Endodermal cell (in vitro differentiated cells): ENCODE results near the gene PTGER3. TPM values are rescaled to one million over a fixed set of nuclear protein-coding genes. Genes with fewer than 3 reads are reported as not detected.

ENCODE experiments used
- DNase-seq: peaks from one replicate; pipeline ENCODE4 v3.0.0-alpha.2; 2017
- H3K27ac ChIP-seq: 2 replicates; pipeline ENCODE4 v1.5.1; 2013; ENCODE audit warnings: mild to moderate bottlenecking, low read depth, low read length, moderate library complexity
- H3K27me3 ChIP-seq: 2 replicates; pipeline ENCODE4 v1.6.1; 2013; ENCODE audit warnings: mild to moderate bottlenecking, low read length, moderate library complexity; ENCODE audit not compliant: insufficient read depth, control insufficient read depth, poor library complexity, severe bottlenecking
- H3K36me3 ChIP-seq: 2 replicates; pipeline ENCODE4 v1.7.0; 2013; ENCODE audit warnings: mild to moderate bottlenecking, low read length, moderate library complexity; ENCODE audit not compliant: control insufficient read depth, insufficient read depth
- H3K4me1 ChIP-seq: one replicate; pipeline ENCODE4 v1.7.0; 2013; ENCODE audit warnings: low read length; ENCODE audit not compliant: control insufficient read depth, insufficient read depth
- H3K4me3 ChIP-seq: 2 replicates; pipeline ENCODE4 v1.5.1; 2013; ENCODE audit warnings: mild to moderate bottlenecking, low read length, moderate library complexity
- H3K9ac ChIP-seq: 2 replicates; pipeline ENCODE4 v1.6.1; 2013; ENCODE audit warnings: mild to moderate bottlenecking, low read length, moderate library complexity; ENCODE audit not compliant: poor library complexity, severe bottlenecking; ENCODE audit errors: extremely low read depth
- H3K9me3 ChIP-seq: 2 replicates; pipeline ENCODE4 v1.6.1; 2013; ENCODE audit warnings: mild to moderate bottlenecking, low read length, moderate library complexity; ENCODE audit not compliant: control insufficient read depth
- H3K27ac Mint-ChIP-seq: 2 replicates; pipeline ENCODE4 v1.8.0; 2020; ENCODE audit warnings: mixed read lengths
- H3K27me3 Mint-ChIP-seq: 2 replicates; pipeline ENCODE4 v1.8.0; 2021; ENCODE audit warnings: mild to moderate bottlenecking, mixed read lengths; ENCODE audit not compliant: insufficient read depth
- H3K36me3 Mint-ChIP-seq: 2 replicates; pipeline ENCODE4 v1.8.0; 2020; ENCODE audit warnings: low read depth, mixed read lengths
- H3K4me1 Mint-ChIP-seq: 2 replicates; pipeline ENCODE4 v1.8.0; 2020; ENCODE audit warnings: mixed read lengths
- H3K4me3 Mint-ChIP-seq: 2 replicates; pipeline ENCODE4 v1.8.0; 2020; ENCODE audit warnings: mild to moderate bottlenecking, moderate library complexity, mixed read lengths
- H3K9me3 Mint-ChIP-seq: 2 replicates; pipeline ENCODE4 v1.8.0; 2020; ENCODE audit warnings: mild to moderate bottlenecking, mixed read lengths
- WGBS, 2 experiments: methylation state at CpG; one replicate each; pipeline versions ENCODE4 v1.1.5 to v1.1.7; 2013; ENCODE audit warnings: missing lambda C conversion rate in 2 of 2, mixed read lengths in 1 of 2; ENCODE audit not compliant: insufficient coverage in 1 of 2, insufficient read length in 1 of 2; 5-methylcytosine and 5-hydroxymethylcytosine counted together
- total RNA-seq, 2 donors: library from RNA; stranded (reverse); fragmentation: NEBNext Ultra II Directional in 1 of 2; extraction: Animal tissue kit (Norgen Biotek cat#: 25700) in 1 of 2; gene quantifications; 2 replicates in 1 of 2; 3 replicates in 1 of 2; pipeline ENCODE4 v1.2.1, GENCODE V29; 2021
- TF ChIP-seq, protein P1 (sequence below): fragments of 200-600 bp; sonication (generic); conservative IDR thresholded peaks from 2 replicates; pipeline ENCODE4 v1.5.0; 2021; ENCODE audit warnings: antibody characterized with exemption, mild to moderate bottlenecking

Gene PTGER3
- total RNA-seq, 2 donors from 2014 or later, result 0.13 to 0.18 TPM

DNA sequence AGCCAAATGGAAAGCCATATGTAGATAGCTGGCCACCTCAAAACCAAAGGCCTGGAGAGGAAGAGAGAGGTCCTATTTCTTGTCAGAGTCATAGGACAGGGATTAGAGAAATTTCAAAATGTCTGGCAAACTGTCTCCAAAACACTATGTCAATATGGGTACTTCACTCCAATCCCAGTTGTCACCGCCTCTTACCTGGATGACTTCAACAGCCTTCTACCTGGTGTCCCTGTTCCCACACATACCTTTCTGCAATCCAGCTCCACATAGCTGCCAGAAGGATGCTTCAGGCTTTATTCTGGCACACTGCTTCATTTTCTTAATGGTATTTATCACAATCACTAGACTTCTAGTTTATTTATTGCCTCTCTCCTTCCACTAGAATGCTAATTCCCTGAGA, 14.5 kb downstream of the PTGER3 start:
- whole genome bisulfite sequencing, 2 experiments, result 90 to 100% methylated on average over 1 of the region's 1 CpG
- TF ChIP-seq, protein P1, sequence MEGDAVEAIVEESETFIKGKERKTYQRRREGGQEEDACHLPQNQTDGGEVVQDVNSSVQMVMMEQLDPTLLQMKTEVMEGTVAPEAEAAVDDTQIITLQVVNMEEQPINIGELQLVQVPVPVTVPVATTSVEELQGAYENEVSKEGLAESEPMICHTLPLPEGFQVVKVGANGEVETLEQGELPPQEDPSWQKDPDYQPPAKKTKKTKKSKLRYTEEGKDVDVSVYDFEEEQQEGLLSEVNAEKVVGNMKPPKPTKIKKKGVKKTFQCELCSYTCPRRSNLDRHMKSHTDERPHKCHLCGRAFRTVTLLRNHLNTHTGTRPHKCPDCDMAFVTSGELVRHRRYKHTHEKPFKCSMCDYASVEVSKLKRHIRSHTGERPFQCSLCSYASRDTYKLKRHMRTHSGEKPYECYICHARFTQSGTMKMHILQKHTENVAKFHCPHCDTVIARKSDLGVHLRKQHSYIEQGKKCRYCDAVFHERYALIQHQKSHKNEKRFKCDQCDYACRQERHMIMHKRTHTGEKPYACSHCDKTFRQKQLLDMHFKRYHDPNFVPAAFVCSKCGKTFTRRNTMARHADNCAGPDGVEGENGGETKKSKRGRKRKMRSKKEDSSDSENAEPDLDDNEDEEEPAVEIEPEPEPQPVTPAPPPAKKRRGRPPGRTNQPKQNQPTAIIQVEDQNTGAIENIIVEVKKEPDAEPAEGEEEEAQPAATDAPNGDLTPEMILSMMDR, result no peak
- Mint-ChIP-seq H3K27ac (no peak overlapping the region), H3K9me3 (no peaks in the 10 kb centered on the region), H3K27me3 (peaks cover 2% of the 10 kb centered on the region), H3K4me1 (no peaks in the 10 kb centered on the region), H3K36me3 (no peaks in the 10 kb centered on the region), H3K4me3 (no peak overlapping the region)
- Histone ChIP-seq H3K27me3 (no peaks in the 10 kb centered on the region), H3K36me3 (no peaks in the 10 kb centered on the region), H3K4me1 (no peaks in the 10 kb centered on the region), H3K9ac (no peak overlapping the region), H3K9me3 (no peaks in the 10 kb centered on the region), H3K27ac (no peak overlapping the region), H3K4me3 (no peak overlapping the region)
- no peak for DNase-seq

DNA sequence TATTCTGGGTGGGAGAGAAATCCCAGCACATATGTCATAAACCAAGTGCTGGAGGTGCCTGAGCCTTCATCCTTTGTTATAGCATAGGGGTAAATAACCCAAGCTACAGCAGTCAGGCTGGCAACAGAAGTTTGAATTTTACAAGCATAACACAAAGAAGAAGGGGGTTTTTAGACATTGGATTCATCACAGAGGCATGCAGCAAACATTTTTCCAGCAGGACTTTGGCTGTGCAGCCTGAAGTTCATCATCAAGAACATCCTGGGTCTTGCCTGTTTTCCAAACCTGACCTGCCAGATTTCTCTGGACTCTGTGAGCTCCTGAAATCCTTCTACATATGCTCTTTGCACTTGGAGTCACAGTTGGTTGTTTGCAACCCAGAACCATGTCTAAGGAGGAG, 16.2 kb downstream of the PTGER3 start:
- TF ChIP-seq, protein P1, result no peak

DNA sequence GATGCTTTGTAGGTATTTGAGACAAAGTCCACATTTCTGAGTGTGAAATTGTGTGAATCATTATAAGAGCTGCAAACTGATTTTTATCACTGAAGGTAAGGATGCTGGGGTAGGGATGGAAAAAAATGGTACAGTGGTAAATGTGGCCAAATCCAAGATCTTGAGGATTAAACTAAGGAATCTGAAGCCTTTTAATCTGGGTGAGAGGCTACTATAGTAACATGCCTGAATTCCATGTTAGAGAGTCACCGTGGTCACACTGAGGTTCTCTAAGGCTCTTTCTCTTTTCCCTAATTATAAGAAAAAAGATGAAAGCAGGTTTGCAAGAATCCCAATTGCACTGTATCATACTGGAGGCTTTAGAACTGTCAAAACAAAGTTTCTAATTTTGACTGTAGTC, 17.6 kb downstream of the PTGER3 start:
- no peaks in the 10 kb centered on the region for H3K4me1 ChIP-seq
- DNase-seq, result no peak
- Mint-ChIP-seq H3K4me3 (no peak overlapping the region), H3K27ac (no peak overlapping the region), H3K36me3 (no peaks in the 10 kb centered on the region), H3K4me1 (no peaks in the 10 kb centered on the region), H3K9me3 (no peaks in the 10 kb centered on the region), H3K27me3 (peaks cover 2% of the 10 kb centered on the region)
- H3K4me3 ChIP-seq, result no peak overlapping the region
- no peak overlapping the region for H3K9ac ChIP-seq
- no peaks in the 10 kb centered on the region for H3K27me3 ChIP-seq
- 95 to 100% methylated on average over 1 of the region's 1 CpG for WGBS, 2 experiments
- TF ChIP-seq, protein P1, result no peak
- H3K36me3 ChIP-seq, result no peaks in the 10 kb centered on the region
- no peaks in the 10 kb centered on the region for H3K9me3 ChIP-seq
- no peak overlapping the region for H3K27ac ChIP-seq

More for the DNA sequence above, 16.2 kb downstream of the PTGER3 start:
- Histone ChIP-seq H3K4me1 (no peaks in the 10 kb centered on the region), H3K9ac (no peak overlapping the region), H3K27ac (no peak overlapping the region), H3K9me3 (no peaks in the 10 kb centered on the region), H3K36me3 (no peaks in the 10 kb centered on the region), H3K4me3 (no peak overlapping the region), H3K27me3 (no peaks in the 10 kb centered on the region)
- peaks cover 2% of the 10 kb centered on the region for H3K27me3 Mint-ChIP-seq
- H3K27ac Mint-ChIP-seq, result no peak overlapping the region
- no peak for DNase-seq
- no peaks in the 10 kb centered on the region for H3K36me3 Mint-ChIP-seq
- no peak overlapping the region for H3K4me3 Mint-ChIP-seq
- no peaks in the 10 kb centered on the region for H3K9me3 Mint-ChIP-seq
- no peaks in the 10 kb centered on the region for H3K4me1 Mint-ChIP-seq
